ENCODE measurements around the gene CCDC85B. TPM values are rescaled to one million over a fixed set of nuclear protein-coding genes. Genes with fewer than 3 reads are reported as not detected.

The CCDC85B gene
- total RNA-seq, 1 experiment from 2014 or later = 85.4 TPM

GRCh38 chr11:65859095-65859811 is 31.2 kb upstream of the CCDC85B start:
- in situ Hi-C loops (cut with HindIII; ENCODE audit: low pct_unique_long_range_greater_than_20kb, low sequenced_read_pairs) (no loop called here), intact Hi-C loops (cut with micrococcal nuclease; ENCODE audit: unreplicated experiment) (loop anchor here (10.0 kb wide), 1 partner anchor 304 kb away; the partner anchor contains the start of gene LTBP3)
- H3K4me1 ChIP-seq (ENCODE audit: control insufficient read depth, insufficient read depth, low read length) = peaks cover 46% of the 10 kb centered on the region
- peak; percentile 81 for TF ChIP-seq TCF7L2 (IDR thresholded peaks at IDR 0.05; ENCODE audit: low read depth, low read length)
- TF ChIP-seq REST (IDR thresholded peaks at IDR 0.05; ENCODE audit: insufficient read depth in 1 of 2, low read depth in 2 of 2, low read length in 1 of 2) = no peak
- peak; percentile 83; the same call in 1 of the 2 replicates for TF ChIP-seq SIN3A (IDR thresholded peaks at IDR 0.05; ENCODE audit: borderline replicate concordance, insufficient read depth, low read depth, low read length)
- TF ChIP-seq CTCF (IDR thresholded peaks at IDR 0.05) = no peak
- peak; percentile 91 for TF ChIP-seq POLR2AphosphoS5 (IDR thresholded peaks at IDR 0.05; ENCODE audit: low read depth, low read length)
- H3K4me3 ChIP-seq (ENCODE audit: low read depth in 2 of 2, low read length in 2 of 2) = peak overlapping the region; percentile 85 to 99
- BruUV-seq (replicated peaks) = no TSS peak
- ATAC-seq = peak; percentile 74
- peak overlapping the region; percentile 98 for H3K27ac ChIP-seq (ENCODE audit: low read length)
- DNase-seq (ENCODE audit: low read depth, low spot score) = peak; percentile 88
- no peaks in the 10 kb centered on the region for H3K9me3 ChIP-seq (ENCODE audit: control insufficient read depth, insufficient read depth, low read depth, low read length)
- peaks cover 26% of the 10 kb centered on the region for H3K36me3 ChIP-seq (ENCODE audit: control insufficient read depth, insufficient read depth, low read length)
- ChIA-PET CTCF (interaction anchor here (0.5 to 3.3 kb wide), 9 partner anchors 12 to 153 kb away, joined by 3 to 22 read pairs (median 5); partner anchors contain the start of genes CCDC85B and FIBP), POLR2A (interaction anchor here (0.5 to 1.6 kb wide), 13 partner anchors 9 to 349 kb away, joined by 3 to 10 read pairs (median 4); partner anchors contain the start of genes CCDC85B, FIBP, KAT5 and SF3B2)
- no peaks in the 10 kb centered on the region for H3K27me3 ChIP-seq (ENCODE audit: control insufficient read depth, insufficient read depth, low read length)

- ATAC-seq (peak; percentile 7), DNase-seq (ENCODE audit: low read depth, low spot score) (no peak)
- intact Hi-C loops (cut with micrococcal nuclease; ENCODE audit: unreplicated experiment) = loop anchor here (10.0 kb wide), 1 partner anchor 305 kb away; the partner anchor contains the start of gene LTBP3
- POLR2A ChIA-PET = interaction anchor here (0.6 to 1.9 kb wide), 13 partner anchors 8 to 292 kb away, joined by 3 to 10 read pairs (median 4); partner anchors contain the start of genes CCDC85B, FIBP, KAT5 and SF3B2
- Histone ChIP-seq H3K4me1 (ENCODE audit: control insufficient read depth, insufficient read depth, low read length) (peaks cover 40% of the 10 kb centered on the region), H3K36me3 (ENCODE audit: control insufficient read depth, insufficient read depth, low read length) (peaks cover 20% of the 10 kb centered on the region), H3K27me3 (ENCODE audit: control insufficient read depth, insufficient read depth, low read length) (no peaks in the 10 kb centered on the region), H3K9me3 (ENCODE audit: control insufficient read depth, insufficient read depth, low read depth, low read length) (no peaks in the 10 kb centered on the region), H3K4me3 (ENCODE audit: low read depth in 2 of 2, low read length in 2 of 2) (peak overlapping the region; percentile 85 to 99), H3K27ac (ENCODE audit: low read length) (peak overlapping the region; percentile 98)
- CTCF ChIA-PET = interaction anchor here (0.8 to 3.3 kb wide), 7 partner anchors 9 to 42 kb away, joined by 3 to 22 read pairs (median 4); partner anchors contain the start of genes CCDC85B and FIBP
- BruUV-seq (replicated peaks) = no TSS peak
- in situ Hi-C loops (cut with HindIII; ENCODE audit: low pct_unique_long_range_greater_than_20kb, low sequenced_read_pairs) = no loop called here
- TF ChIP-seq POLR2AphosphoS5 (IDR thresholded peaks at IDR 0.05; ENCODE audit: low read depth, low read length) = 0 out of 2 replicates have a peak, but pooled peaks have one; percentile 8
- no peak for TF ChIP-seq REST (IDR thresholded peaks at IDR 0.05; ENCODE audit: insufficient read depth in 1 of 2, low read depth in 2 of 2, low read length in 1 of 2)
Measured at GRCh38 chr11:65859812-65860277, 30.6 kb upstream of the CCDC85B start.

Data from Panc1 (cell line).